SK-N-MC (cell line): ENCODE results near the gene SEPTIN5.

Experiments
- EZH2 ChIP-seq: fragments of 200-600 bp; sonication (generic); IDR thresholded peaks from one replicate; pipeline ENCODE4 v1.6.1; 2017; ENCODE audit warnings: antibody characterized with exemption
- FOXP2 ChIP-seq: optimal IDR thresholded peaks from 2 replicates; pipeline ENCODE3; 2011; ENCODE audit warnings: mild to moderate bottlenecking, moderate library complexity; ENCODE audit not compliant: insufficient read depth; ENCODE audit errors: extremely low read length, control extremely low read depth
- POLR2AphosphoS5 ChIP-seq: IDR thresholded peaks from 2 replicates; pipeline ENCODE4 v1.6.1; 2012; ENCODE audit warnings: mild to moderate bottlenecking, low read depth, low read length, borderline replicate concordance

DNA sequence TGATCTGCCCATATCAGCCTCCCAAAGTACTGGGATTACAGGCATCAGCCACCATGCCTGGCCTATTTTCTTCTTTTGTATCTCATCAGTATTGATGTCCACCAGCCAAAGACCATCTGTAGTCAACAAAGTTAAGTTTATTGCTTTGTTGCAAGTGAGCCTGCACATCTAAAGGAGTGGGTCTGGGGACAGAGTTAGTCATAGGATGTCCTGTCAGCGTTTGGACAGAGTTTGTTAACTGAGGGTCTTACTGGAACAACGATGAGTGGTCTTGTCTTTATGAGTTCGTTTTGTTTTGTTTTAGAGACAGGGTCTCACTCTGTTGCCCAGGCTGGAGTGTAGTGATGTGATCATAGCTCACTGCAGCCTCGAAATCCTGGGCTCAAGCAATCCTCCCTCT lies 40.6 kb upstream of the SEPTIN5 start:
- no peak for TF ChIP-seq FOXP2
- TF ChIP-seq EZH2 = no peak
- no peak for TF ChIP-seq POLR2AphosphoS5
